ENCODE results near the gene ARHGEF7.

GRCh38 chr13:111095031-111095840 is 19.9 kb upstream of the ARHGEF7 start:
- TF ChIP-seq, protein P1, sequence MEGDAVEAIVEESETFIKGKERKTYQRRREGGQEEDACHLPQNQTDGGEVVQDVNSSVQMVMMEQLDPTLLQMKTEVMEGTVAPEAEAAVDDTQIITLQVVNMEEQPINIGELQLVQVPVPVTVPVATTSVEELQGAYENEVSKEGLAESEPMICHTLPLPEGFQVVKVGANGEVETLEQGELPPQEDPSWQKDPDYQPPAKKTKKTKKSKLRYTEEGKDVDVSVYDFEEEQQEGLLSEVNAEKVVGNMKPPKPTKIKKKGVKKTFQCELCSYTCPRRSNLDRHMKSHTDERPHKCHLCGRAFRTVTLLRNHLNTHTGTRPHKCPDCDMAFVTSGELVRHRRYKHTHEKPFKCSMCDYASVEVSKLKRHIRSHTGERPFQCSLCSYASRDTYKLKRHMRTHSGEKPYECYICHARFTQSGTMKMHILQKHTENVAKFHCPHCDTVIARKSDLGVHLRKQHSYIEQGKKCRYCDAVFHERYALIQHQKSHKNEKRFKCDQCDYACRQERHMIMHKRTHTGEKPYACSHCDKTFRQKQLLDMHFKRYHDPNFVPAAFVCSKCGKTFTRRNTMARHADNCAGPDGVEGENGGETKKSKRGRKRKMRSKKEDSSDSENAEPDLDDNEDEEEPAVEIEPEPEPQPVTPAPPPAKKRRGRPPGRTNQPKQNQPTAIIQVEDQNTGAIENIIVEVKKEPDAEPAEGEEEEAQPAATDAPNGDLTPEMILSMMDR (IDR thresholded peaks at IDR 0.05): no peak
- TF ChIP-seq NR2C2 (CRISPR knock-in tag; IDR thresholded peaks at IDR 0.05) (no peak), ZMAT4 (CRISPR knock-in tag; IDR thresholded peaks at IDR 0.05) (no peak), FOXP1 (CRISPR knock-in tag; IDR thresholded peaks at IDR 0.05; ENCODE audit: borderline replicate concordance) (no peak), ZSCAN18 (CRISPR knock-in tag; IDR thresholded peaks at IDR 0.05) (no peak), ZNF121 (CRISPR knock-in tag; IDR thresholded peaks at IDR 0.05) (no peak), CBFB (CRISPR knock-in tag; IDR thresholded peaks at IDR 0.05; ENCODE audit: low read depth) (no peak), GTF2I (CRISPR knock-in tag; conservative IDR thresholded peaks at IDR 0.05) (no peak), ETV6 (CRISPR knock-in tag; IDR thresholded peaks at IDR 0.05) (no peak), SOX15 (CRISPR knock-in tag; IDR thresholded peaks at IDR 0.05) (no peak), ZNF232 (CRISPR knock-in tag; IDR thresholded peaks at IDR 0.05) (no peak)
- TF ChIP-seq, protein P2, sequence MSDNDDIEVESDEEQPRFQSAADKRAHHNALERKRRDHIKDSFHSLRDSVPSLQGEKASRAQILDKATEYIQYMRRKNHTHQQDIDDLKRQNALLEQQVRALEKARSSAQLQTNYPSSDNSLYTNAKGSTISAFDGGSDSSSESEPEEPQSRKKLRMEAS (CRISPR knock-in tag; IDR thresholded peaks at IDR 0.05): no peak
- TF ChIP-seq, protein P3, sequence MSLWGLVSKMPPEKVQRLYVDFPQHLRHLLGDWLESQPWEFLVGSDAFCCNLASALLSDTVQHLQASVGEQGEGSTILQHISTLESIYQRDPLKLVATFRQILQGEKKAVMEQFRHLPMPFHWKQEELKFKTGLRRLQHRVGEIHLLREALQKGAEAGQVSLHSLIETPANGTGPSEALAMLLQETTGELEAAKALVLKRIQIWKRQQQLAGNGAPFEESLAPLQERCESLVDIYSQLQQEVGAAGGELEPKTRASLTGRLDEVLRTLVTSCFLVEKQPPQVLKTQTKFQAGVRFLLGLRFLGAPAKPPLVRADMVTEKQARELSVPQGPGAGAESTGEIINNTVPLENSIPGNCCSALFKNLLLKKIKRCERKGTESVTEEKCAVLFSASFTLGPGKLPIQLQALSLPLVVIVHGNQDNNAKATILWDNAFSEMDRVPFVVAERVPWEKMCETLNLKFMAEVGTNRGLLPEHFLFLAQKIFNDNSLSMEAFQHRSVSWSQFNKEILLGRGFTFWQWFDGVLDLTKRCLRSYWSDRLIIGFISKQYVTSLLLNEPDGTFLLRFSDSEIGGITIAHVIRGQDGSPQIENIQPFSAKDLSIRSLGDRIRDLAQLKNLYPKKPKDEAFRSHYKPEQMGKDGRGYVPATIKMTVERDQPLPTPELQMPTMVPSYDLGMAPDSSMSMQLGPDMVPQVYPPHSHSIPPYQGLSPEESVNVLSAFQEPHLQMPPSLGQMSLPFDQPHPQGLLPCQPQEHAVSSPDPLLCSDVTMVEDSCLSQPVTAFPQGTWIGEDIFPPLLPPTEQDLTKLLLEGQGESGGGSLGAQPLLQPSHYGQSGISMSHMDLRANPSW (CRISPR knock-in tag; conservative IDR thresholded peaks at IDR 0.05; ENCODE audit: low read depth): no peak
- TF ChIP-seq, protein P4, sequence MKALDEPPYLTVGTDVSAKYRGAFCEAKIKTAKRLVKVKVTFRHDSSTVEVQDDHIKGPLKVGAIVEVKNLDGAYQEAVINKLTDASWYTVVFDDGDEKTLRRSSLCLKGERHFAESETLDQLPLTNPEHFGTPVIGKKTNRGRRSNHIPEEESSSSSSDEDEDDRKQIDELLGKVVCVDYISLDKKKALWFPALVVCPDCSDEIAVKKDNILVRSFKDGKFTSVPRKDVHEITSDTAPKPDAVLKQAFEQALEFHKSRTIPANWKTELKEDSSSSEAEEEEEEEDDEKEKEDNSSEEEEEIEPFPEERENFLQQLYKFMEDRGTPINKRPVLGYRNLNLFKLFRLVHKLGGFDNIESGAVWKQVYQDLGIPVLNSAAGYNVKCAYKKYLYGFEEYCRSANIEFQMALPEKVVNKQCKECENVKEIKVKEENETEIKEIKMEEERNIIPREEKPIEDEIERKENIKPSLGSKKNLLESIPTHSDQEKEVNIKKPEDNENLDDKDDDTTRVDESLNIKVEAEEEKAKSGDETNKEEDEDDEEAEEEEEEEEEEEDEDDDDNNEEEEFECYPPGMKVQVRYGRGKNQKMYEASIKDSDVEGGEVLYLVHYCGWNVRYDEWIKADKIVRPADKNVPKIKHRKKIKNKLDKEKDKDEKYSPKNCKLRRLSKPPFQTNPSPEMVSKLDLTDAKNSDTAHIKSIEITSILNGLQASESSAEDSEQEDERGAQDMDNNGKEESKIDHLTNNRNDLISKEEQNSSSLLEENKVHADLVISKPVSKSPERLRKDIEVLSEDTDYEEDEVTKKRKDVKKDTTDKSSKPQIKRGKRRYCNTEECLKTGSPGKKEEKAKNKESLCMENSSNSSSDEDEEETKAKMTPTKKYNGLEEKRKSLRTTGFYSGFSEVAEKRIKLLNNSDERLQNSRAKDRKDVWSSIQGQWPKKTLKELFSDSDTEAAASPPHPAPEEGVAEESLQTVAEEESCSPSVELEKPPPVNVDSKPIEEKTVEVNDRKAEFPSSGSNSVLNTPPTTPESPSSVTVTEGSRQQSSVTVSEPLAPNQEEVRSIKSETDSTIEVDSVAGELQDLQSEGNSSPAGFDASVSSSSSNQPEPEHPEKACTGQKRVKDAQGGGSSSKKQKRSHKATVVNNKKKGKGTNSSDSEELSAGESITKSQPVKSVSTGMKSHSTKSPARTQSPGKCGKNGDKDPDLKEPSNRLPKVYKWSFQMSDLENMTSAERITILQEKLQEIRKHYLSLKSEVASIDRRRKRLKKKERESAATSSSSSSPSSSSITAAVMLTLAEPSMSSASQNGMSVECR (CRISPR knock-in tag; IDR thresholded peaks at IDR 0.05; ENCODE audit: borderline replicate concordance): no peak
